Left lung (tissue), 10 donors: ENCODE measurements around the gene PRKG1. TPM values are rescaled to one million over a fixed set of nuclear protein-coding genes. Genes with fewer than 3 reads are reported as not detected.

Experiments
- ATAC-seq: fragments of 200-7000 bp; cut with Tn5 transposase; one replicate; pipeline ENCODE4 v1.9.1; 2020; ENCODE audit warnings: moderate library complexity
- DNase-seq, 4 donors: peaks; one replicate each; pipeline ENCODE4 v3.0.0-alpha.2; 2013 to 2020
- H3K27ac ChIP-seq, 2 donors: fragments of 200-600 bp; sonication (generic) in 1 of 2; one replicate each; pipeline versions ENCODE4 v1.5.0 to v1.8.0; 2020 to 2021
- H3K27me3 ChIP-seq, 2 donors: fragments of 200-600 bp; sonication (generic) in 1 of 2; one replicate each; pipeline versions ENCODE4 v1.5.0 to v1.8.0; 2020 to 2021
- H3K36me3 ChIP-seq, 2 donors: fragments of 200-600 bp; sonication (generic) in 1 of 2; one replicate each; pipeline versions ENCODE4 v1.5.0 to v1.8.0; 2020 to 2021
- H3K4me1 ChIP-seq, 2 donors: fragments of 200-600 bp; one replicate each; pipeline ENCODE4 v1.8.0; 2021
- H3K4me3 ChIP-seq, 2 donors: fragments of 200-600 bp; sonication (generic) in 1 of 2; one replicate each; pipeline versions ENCODE4 v1.5.0 to v1.8.0; 2020 to 2021; ENCODE audit warnings: mild to moderate bottlenecking in 1 of 2
- H3K9me3 ChIP-seq, 2 donors: fragments of 200-600 bp; sonication (generic) in 1 of 2; one replicate each; pipeline versions ENCODE4 v1.5.0 to v1.8.0; 2020 to 2021
- intact Hi-C, 2 donors: fragments of 100-400 bp; cut with DNase I; formaldehyde crosslinking; loops; one replicate each; pipeline versions ENCODE4 v1.11.2 to v1.14.2; 2022
- polyA plus RNA-seq, 6 donors: library from polyadenylated mRNA; unstranded; fragments of 120-200 nt; gene quantifications; one replicate each; pipeline ENCODE4 v1.2.1, GENCODE V29; 2013; ENCODE audit not compliant: insufficient read length in 6 of 6
- total RNA-seq, 2 donors: library from RNA; stranded (reverse); fragmentation: NEBNext Ultra II Directional; extraction: Animal tissue kit (Norgen Biotek cat#: 25700); gene quantifications; one replicate each; pipeline ENCODE4 v1.2.1, GENCODE V29; 2021
- TF ChIP-seq, protein P1 (sequence below), 2 donors: fragments of 200-600 bp; sonication (generic) in 1 of 2; IDR thresholded peaks; one replicate each; pipeline versions ENCODE4 v1.5.0 to v1.8.0; 2021; ENCODE audit warnings: antibody characterized with exemption in 2 of 2
- donor health status: DM: no; HTN: yes; CAD: no.
- donor health status: DM: no; HTN: no; CAD: no.

The PRKG1 gene
- total and polyA plus RNA-seq, 8 donors, result 15.6 to 29.0 (median 17.8) TPM

DNA sequence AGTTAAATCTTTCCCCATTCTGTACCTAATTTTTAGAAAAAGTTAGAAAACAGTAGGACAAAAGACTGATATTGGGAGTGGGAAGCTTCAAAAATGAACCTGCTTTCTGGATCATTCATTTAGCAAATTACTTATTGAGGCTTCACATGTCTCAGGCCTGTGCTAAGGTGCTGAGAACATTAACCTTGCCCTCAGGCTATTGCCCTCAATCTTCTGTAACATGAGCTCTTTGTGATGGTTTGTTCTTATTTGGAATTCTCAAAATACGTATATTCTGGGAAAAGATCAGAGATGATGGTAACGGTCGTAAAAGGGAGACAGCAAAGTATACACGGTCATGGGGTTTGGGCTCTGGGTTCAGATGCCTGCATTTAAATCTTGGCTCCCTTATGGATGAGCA lies 39.5 kb upstream of the PRKG1 start:
- Histone ChIP-seq H3K27ac (no peak overlapping the region), H3K36me3 (no peaks in the 10 kb centered on the region), H3K9me3 (no peaks in the 10 kb centered on the region), H3K4me1 (no peaks in the 10 kb centered on the region), H3K4me3 (no peak overlapping the region), H3K27me3 (no peaks in the 10 kb centered on the region)
- intact Hi-C loops, result no loop called here
- ATAC-seq (no peak), DNase-seq (no peak)
- TF ChIP-seq, protein P1, sequence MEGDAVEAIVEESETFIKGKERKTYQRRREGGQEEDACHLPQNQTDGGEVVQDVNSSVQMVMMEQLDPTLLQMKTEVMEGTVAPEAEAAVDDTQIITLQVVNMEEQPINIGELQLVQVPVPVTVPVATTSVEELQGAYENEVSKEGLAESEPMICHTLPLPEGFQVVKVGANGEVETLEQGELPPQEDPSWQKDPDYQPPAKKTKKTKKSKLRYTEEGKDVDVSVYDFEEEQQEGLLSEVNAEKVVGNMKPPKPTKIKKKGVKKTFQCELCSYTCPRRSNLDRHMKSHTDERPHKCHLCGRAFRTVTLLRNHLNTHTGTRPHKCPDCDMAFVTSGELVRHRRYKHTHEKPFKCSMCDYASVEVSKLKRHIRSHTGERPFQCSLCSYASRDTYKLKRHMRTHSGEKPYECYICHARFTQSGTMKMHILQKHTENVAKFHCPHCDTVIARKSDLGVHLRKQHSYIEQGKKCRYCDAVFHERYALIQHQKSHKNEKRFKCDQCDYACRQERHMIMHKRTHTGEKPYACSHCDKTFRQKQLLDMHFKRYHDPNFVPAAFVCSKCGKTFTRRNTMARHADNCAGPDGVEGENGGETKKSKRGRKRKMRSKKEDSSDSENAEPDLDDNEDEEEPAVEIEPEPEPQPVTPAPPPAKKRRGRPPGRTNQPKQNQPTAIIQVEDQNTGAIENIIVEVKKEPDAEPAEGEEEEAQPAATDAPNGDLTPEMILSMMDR (IDR thresholded peaks at IDR 0.05), result no peak

DNA sequence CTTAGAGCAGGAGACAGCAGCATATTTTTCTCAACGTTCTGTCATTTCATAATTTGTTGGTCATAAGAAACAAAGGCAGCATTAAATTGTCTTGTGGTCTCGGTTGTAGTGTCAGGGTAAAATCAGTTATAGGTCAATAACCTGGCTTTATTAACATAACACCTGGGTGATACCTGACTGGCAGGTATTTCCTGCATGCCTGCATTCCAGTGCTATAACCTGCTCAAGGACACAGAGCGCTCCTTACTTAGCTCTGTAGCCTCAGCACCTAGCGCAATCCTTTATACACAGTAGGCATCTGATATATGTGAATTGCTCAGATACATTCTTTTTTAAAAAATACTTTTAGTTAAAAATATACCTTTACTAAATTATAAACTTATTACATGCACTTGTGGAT lies 38.9 kb upstream of the PRKG1 start:
- DNase-seq (no peak), ATAC-seq (no peak)
- intact Hi-C loops, result no loop called here
- no peaks in the 10 kb centered on the region for H3K4me1 ChIP-seq
- no peaks in the 10 kb centered on the region for H3K27me3 ChIP-seq
- H3K36me3 ChIP-seq, result no peaks in the 10 kb centered on the region
- no peak overlapping the region for H3K27ac ChIP-seq
- no peaks in the 10 kb centered on the region for H3K9me3 ChIP-seq
- no peak overlapping the region for H3K4me3 ChIP-seq
- TF ChIP-seq, protein P1 (IDR thresholded peaks at IDR 0.05), result no peak

DNA sequence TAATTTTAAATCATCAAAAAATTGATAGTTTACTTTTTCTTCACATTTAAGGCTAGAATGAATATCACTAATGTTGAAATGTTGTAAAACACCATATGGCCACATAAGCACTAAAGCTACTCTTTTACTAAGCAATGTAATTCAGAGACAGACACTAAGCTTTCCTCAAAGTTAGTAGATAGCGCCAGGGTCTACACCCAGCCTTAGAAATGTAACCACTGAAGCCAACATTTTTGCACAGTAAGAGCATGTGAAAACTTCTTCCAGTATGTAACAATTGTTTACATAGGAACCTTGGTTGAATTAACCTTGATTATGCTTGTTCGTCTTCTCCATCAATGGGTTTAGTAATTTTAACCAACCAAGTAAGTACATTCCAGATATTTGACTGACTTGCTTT lies 28.4 kb upstream of the PRKG1 start:
- H3K27me3 ChIP-seq, result no peaks in the 10 kb centered on the region
- ATAC-seq (no peak), DNase-seq (no peak)
- H3K4me1 ChIP-seq, result no peaks in the 10 kb centered on the region
- TF ChIP-seq, protein P1 (IDR thresholded peaks at IDR 0.05), result no peak
- H3K36me3 ChIP-seq, result no peaks in the 10 kb centered on the region
- no peak overlapping the region for H3K27ac ChIP-seq
- intact Hi-C loops, result no loop called here
- no peak overlapping the region for H3K4me3 ChIP-seq
- no peaks in the 10 kb centered on the region for H3K9me3 ChIP-seq

DNA sequence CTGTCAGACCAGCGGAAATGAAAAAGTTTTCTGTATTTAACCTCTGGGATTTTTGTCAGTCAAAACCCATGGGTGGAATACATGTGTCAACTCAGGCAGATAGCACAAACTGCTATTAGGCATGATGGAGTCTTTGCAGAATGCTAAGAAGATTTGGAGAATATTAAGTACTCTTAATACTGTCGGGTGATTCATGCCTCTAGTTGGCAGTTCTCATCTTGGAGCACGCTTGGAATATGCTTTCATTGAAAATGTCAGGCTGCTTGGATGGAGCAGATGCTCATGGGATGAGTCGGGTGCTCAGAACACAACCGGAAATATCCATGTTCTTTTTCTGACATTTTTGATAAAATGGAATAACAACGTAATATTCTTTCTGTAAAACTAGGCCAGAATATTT lies 27.6 kb upstream of the PRKG1 start:
- TF ChIP-seq, protein P1 (IDR thresholded peaks at IDR 0.05), result no peak
- H3K27me3 ChIP-seq, result no peaks in the 10 kb centered on the region
- no peak overlapping the region for H3K27ac ChIP-seq
- H3K9me3 ChIP-seq, result no peaks in the 10 kb centered on the region
- ATAC-seq (no peak), DNase-seq (no peak)
- H3K36me3 ChIP-seq, result no peaks in the 10 kb centered on the region
- intact Hi-C loops, result no loop called here
- no peak overlapping the region for H3K4me3 ChIP-seq
- no peaks in the 10 kb centered on the region for H3K4me1 ChIP-seq

DNA sequence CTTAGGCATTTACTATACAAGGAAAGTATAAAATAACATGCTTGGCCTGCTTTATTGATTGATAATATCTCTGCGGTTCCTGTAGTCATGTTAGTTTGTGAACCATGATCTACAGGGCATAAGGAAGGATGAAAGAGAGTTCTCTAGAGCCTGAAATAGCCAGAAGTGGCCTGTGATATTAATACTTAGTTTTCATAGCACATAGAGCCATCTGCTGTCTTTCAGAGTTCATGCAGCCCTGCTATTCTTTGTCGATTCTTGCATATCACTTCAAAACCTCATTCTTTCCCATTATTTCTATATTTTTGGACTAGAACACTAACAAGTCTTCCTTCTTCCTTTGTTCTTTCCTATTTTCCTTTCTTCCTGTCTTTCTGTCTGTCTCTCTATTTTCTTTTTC lies 26.4 kb upstream of the PRKG1 start:
- Histone ChIP-seq H3K9me3 (no peaks in the 10 kb centered on the region), H3K27me3 (no peaks in the 10 kb centered on the region), H3K36me3 (no peaks in the 10 kb centered on the region), H3K27ac (no peak overlapping the region), H3K4me3 (no peak overlapping the region), H3K4me1 (no peaks in the 10 kb centered on the region)
- TF ChIP-seq, protein P1 (IDR thresholded peaks at IDR 0.05), result no peak
- ATAC-seq, result no peak
- intact Hi-C loops, result no loop called here
- DNase-seq, result peak in 1 of 4 donors; percentile 25
